SKM-1 treated with dmso at 0.1 percent for 144 hours (cell line): Measurements from ENCODE around the gene COL4A1.

Experiments used
- DNase-seq: peaks from one replicate; lab custom pipeline; 2025; ENCODE audit not compliant: unreplicated experiment; lab: John Stamatoyannopoulos, UW

Gene COL4A1

DNA sequence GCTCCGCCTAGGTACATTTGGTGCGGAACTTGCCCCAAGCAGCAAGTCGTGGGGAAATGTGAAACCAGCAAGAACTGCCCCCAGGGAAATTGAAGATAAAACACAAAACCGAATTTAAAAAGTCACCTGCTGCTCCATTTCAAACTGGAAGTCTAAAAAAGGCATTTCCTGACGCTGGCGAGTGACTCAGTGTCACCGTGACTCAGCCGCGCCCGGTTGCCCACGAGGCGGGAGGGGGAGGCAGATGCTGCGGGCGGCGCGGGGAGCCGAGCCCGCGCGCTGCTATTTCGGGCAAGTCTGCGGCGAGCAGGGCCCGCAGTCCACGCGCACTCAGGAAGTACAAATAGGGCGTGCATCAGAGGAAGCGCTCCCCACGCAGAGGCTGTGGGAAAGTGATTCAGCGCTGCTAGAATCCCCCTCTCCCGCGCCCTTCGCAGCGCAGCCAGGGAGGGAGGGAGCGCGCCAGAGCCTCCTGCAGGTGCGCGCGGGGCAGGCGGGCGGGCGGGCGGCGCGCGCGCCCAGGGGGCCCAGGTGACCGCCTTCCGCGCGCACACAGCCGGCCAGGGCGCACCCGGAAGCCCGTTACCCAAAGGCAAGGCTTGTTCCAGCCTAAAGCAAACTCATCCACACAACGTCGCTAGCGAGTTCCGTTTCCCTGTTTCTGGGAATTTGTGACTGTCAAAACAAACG lies 168.8 kb downstream of the COL4A1 start:
- DNase-seq: peak; percentile 82

DNA sequence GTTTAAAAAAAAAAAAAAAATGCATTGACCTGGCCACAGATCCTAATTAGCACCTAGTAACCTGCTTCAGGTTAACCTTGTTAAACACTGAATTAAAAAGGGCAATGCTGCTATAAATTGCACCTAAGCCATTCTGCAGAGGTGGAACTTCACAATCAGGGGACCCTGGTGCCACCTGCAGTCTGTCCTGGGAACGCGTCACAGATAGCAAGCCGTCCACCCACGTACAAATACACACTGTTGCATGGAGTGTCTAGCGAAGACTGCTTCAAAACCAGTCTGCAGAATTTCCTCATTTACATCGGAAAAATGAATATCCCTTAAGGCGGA lies 169.3 kb downstream of the COL4A1 start:
- peak; percentile 82 for DNase-seq

DNA sequence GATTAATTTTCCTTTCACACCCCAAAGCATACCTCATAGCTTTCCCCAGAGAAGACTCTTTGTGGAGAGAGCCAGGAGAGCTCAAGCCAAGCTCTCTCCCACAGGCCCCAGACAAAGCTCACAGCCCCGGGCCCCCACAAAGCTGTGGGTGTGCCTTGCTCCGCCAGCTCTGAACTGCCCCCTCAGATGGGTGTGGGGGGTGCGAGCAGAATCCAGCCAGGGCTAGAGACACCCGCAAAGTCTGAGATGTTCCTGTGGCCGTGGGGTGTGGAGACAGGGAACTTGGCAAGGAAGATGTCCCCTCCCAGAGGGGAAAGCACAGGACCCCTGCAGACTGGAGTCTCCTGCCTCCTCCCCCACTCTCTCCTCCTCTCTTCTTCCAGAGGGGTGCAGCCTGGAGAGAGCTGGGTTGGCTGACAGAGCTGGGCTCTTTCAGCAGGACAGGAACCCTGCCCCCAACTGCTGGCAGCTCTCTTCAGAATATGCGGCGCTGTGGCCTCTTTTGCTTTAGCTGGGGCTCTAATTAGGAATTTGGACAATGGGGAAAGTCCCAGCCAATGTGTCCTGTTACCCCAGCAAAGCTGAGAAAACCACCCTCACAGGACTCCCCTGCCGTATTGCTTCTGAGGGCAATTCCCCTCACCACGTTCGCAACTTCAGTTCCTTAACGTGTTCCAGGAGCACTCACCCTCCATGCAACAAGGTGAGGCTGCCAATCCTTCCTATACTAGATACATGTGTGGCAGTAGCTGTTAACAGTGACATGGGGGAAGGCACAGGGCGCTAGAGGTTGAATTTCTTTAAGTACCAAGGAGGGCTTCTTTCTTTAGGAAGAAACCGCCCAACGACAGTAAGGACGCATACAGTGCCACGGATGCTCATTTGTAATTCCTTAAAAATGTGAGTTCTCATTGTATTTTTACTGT lies 170.0 kb downstream of the COL4A1 start:
- DNase-seq: no peak

DNA sequence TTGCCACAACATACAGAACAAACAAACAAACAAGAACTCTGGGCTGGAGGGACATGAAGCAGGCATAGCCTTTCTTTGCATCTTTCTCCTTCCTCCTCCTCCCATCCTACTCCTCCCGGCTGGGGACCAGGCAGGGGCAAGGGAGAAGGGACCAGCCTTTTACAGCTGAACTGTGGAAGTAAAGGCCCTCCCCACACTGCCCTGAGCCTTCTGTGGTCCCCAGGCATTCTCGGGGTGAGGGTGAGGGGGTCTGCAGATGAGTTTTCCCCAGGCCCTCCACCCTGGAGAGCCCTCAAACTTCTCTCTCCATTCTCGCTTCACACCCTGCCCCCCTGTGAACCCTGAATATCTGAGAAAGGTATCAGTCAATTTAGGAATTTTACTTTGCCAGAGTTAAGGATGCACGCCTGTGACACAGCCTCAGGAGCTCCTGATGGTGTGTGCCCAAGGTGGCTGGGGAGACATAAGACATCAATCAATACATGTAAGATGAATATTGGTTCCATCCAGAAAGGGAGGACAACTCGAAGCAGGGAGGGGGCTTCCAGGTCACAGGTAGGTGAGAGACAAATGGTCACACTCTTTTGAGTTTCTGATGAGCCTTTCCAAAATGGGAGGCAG lies 170.9 kb downstream of the COL4A1 start:
- DNase-seq: no peak

DNA sequence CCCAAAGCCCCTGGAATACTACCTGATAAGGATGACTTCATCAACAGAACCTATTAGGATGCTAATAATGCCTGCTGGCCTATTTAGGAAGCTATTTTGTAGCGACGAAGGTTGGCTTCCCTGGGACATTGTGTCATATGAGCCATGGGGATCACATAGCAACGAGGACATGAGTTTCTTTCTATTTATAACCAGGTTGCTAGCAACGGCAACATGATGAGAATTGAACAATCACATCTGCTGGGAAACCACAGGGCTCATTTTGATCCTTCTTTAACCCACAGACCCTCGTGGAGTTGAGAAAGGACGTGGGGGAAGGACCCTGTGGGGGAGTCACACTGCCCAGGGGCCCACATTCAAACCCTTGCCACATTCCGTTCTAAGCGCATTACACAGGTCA lies 172.2 kb downstream of the COL4A1 start:
- DNase-seq: peak; percentile 32

DNA sequence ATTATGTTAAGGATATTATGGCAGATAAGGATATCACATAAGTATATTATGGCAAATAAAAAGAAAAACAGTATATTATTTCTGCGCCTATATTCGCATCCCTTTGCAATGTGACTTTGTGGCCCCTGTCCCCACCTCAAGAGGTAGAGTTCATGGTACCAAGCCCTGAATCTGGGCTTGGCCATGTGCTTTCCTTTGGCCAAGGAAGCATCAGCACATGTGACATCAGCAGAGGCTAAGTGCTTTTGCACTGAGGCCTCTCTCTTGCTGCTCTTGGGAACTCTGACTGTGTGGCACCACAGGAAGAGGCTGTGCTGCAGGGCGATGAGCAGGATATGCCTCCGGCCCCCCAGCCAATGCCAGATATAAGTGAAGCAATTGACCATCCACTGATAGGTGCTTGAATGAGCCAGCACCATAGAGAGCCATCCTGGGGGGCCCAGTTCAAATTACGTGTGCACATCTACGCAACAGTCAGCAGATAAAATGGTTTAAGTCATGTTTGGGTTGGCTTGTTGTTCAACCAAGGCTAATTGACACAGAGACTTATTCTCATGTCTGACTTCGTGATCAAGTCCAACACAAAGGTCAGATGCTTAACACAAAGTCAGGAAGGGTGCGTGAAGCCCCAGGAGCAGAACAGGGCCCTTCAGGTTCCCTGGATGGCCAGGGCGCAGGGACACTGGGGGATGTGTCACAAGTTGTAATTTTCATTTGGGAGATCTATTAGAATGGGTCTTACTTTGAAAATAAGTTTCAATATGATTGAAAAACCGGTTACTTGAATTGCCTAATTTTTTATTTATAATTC lies 173.3 kb downstream of the COL4A1 start:
- no peak for DNase-seq

DNA sequence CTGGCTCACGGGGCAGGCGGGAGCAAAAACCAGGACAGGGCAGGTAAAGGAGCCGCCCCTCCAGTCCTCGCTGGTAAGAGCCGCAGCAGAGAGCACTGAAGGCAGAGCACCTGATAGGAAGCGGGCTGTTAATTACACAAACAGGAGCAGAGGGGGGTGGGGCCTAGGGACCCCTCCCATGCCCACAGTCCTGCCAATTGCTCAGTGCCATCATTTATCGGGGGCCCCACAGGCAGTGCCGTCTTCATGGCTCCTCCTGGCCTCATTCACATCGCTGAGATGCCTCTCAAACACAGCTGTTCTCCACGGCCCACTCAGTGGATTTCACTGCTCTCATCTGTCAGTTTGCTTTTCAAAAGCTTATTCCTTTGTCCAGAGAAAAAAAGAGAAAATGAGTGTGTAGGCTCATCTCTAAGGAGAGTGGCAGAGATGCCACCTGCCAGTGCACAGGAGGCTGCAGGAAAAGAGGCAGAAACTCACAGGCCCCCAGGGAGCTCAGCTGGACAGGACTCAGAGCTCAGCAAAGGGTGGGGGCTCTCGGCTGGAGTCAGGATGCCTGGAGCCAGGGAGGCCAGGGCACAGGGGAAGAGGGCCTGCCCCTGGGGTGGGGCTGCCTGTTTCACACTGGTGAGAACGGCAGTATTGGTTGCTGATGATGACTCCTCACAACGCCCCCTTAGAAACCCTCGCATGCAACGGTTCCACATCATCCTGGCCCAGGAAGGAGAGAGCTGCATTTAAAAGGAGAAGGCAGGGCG lies 174.6 kb downstream of the COL4A1 start:
- no peak for DNase-seq

DNA sequence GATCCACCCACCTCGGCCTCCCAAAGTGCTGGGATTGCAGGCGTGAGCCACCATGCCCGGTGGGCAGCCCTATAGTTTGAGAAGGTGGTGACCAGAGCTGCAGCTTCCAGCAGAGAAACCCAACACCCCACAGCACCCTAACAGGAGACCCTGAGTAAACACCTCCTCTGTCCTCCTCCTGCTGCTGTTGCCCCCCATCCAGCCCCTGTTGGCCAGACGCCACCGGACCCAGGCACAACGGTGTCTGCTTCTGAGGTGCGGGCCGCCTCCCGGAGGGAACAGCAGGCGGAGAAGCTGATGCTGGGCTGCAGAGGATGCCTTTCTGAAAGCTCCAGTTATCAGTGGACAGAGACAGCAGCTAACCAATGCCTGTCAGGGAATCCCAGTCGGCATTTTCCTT lies 175.5 kb downstream of the COL4A1 start:
- no peak for DNase-seq

DNA sequence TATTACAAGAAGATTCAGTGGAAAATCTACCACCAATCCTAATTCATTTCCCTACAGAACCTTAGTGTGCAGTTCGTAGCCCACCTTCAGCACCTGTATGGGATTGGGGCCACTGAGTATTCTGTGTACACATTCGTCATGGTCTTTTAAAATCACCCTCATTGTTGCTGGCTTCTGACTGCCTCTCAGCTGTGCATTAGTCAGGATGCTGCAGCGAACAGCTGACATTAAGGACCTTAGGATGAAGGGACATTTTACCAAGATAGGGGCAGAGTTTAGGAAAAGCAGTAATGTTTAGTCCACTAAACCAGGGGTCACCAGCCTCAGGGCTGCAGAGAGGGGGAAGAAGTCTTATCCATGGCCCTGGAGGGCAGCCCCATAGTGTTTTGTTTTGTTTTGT lies 176.5 kb downstream of the COL4A1 start:
- DNase-seq: no peak

DNA sequence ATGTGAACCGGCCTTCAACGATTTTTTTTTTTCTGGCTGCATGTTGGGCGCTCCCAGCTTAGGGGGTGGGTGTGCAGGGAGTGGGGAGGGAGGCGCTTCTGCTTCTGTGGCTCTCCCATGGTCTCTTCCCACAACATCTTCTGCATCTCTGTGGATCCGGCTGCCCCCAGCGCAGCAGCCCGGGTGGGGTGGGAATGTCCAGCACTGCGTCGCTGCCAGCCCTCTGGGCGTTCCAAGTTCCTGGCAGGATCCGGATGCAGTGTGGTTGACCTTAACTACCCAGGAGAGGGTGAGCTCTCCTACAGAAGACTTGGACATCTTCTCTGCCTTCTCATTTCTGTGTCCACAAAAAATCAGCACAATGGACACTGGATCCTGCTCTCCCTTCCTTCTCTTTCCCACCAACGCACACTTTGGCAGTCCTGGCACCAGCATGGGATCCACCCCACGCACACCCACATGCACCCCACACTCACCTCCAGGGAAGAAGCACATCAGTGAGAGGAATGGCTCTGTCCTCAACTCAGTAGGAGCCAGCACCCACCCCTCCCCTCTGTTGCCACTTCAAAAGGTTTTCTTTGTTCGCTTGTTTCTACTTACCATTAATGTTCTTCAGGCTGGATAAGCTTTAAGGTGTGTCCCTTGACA lies 177.3 kb downstream of the COL4A1 start:
- no peak for DNase-seq

DNA sequence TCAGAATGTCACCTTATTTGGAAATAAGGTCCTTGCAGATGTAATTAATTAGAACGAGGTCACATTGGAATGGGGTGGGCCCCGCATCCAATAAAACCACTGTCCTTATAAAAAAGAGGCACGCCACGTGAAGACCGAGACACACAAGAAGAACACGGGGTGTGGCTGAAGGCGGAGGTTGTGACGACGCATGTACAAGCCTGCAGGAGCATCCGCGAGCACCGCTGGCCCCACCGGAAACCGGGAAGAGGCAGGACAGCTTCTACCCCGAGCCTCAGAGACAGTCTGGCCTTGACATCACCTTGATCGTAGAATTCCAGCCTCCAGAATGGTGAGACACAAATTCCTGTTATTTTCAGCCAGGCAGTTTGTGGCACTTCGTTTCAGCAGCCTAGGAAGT lies 177.9 kb downstream of the COL4A1 start:
- DNase-seq: no peak

DNA sequence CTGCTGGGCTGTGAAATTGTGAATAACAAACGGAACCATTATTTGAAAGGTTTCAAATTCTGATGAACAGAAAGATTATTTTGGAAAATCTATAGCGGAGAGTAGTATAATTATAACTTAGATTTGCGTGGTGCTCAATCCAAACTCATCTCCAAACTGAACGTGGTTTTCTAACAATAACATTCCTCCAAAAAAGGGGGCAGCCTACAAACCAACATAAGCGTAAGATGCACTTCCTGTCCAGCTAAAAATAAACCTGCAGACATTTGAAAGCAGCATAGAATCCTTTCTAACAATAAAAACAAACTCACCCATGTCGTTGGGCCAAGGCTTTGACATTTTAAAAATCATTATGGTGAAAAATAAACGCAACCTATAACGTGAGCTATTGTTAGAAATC lies 178.4 kb downstream of the COL4A1 start:
- no peak for DNase-seq

DNA sequence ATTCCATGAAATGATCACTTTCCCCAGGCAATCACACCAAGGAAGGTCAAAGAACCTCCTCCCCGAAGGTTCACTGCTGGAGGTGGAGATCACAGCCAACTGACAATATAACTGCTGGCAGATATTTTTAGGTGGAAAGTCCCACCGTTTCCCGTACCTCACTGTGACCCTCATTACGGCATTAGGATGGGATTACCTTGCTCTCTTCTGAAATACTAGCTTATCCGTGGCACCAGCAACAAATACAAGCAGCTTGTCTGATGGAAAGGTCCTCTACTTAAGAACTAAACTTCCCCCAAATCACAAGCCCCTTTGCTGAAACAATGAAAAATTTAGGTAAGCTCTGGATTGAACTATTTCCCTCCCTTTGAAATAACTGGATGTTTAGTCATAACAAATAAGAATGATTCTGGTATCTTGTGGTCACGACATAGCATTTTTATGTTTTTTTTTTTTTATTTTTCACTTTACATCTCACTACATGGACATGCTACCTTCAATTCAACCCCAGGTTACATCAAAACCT lies 178.9 kb downstream of the COL4A1 start:
- no peak for DNase-seq

DNA sequence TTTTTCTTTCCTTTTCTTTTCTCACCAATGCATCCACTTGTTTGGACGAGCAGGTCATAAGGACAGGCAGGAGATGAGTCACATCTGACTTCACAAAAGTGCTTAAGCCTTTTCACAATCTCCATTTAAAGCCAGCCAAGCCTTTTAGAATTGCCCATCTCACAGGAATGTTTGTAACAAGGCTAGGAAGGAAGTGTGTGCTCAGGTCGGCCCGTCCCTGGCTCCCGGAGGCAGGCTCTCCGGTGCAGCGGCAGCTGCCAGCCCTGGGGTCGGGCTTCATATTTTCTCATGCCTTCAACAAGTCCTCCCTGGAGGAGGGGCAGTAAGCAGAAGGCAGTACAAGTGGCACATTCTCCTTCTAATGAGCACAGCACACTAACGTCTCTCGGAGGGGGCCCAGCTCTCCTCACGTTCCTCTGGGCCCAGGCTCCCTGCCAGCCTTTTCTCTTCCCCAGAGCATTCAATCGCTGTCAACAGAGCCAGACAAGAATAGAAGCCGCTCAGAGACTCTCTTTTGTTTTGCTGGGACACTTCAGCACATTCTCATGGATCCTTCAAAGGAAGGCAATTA lies 180.5 kb downstream of the COL4A1 start:
- DNase-seq: no peak

DNA sequence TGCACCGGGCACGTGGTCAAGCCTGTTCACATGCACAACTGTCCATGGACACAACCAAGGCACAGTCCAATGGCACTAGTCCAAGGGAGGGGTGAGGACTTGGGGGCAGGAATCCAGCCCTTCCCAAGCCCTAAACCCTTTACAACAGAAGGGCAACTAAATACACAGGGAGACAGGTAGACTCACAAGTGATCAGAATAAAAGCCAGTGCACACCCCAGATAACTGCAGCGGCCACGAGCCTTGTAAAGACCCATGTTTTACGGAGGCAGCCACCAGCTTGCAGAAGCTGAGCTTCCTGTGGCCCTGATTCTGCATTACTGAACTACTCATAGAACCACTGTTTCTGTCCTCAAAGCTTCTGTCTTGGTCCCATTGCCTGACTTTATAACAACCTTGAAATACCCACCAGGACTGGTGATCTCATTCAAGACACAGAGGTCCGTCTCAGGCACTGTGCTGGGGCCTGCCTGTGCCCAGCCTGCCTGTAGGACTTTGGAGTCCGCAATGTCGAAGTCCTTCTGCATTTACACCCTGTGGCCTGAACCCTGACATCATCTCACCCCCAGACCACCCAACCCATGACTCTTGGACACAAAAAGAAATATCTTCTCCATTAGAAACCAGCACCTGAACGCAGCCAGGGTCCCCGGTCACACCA lies 181.2 kb downstream of the COL4A1 start:
- no peak for DNase-seq

DNA sequence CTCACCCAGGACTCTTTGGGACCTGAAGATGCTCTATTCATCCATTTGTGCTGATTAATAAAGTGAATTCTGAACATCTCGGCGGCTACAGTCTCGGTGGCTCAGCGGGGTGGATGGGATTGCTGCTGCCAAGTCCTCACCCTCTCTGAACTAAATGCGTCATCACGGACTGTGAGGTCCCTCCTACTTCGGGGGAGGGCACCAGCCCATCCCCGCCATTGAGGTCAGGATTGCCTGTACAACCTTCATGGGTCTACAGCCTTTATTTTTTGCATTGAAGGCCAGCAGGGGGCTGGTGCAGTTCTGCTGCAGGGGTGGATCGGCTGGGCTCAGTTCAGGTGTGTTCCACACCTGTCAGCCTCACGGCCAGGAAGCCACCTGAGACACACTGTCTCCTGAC lies 181.8 kb downstream of the COL4A1 start:
- no peak for DNase-seq

DNA sequence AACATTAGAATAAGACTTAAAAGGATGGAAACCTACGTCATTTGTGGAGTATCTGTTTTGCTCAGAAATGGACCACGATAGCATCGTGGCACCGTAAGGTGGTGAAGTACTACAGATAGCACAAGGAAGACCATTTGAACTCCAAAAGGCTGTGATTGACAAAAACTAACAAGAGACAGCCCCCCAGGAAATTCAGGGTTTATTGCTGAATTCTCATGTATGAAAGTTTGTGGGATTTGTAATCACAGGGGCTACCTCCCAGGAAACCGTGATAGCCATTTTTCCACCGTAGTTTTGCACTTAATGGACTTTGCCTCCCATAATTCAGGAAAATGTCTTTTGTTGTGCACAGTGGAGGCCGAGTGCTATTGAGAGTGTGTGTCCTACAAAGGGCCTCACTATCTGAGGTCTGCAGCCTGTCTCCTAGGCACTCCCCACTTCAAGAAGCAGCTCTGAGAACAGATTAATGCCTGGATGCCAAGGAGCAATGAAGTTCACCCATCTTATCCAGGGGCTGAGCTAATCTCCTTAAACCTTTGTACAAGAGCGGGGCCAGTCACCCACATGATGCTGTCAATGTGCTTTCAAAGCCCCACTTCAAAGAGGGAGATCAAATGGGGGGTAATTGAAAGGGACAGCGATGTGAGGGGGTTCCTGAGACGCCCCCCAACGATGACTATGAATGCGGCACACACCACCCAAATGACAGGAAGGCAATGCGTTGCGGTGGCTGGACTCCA lies 182.6 kb downstream of the COL4A1 start:
- DNase-seq: no peak
